ENCODE measurements around the gene SLC6A18.

SLC6A18 gene

DNA sequence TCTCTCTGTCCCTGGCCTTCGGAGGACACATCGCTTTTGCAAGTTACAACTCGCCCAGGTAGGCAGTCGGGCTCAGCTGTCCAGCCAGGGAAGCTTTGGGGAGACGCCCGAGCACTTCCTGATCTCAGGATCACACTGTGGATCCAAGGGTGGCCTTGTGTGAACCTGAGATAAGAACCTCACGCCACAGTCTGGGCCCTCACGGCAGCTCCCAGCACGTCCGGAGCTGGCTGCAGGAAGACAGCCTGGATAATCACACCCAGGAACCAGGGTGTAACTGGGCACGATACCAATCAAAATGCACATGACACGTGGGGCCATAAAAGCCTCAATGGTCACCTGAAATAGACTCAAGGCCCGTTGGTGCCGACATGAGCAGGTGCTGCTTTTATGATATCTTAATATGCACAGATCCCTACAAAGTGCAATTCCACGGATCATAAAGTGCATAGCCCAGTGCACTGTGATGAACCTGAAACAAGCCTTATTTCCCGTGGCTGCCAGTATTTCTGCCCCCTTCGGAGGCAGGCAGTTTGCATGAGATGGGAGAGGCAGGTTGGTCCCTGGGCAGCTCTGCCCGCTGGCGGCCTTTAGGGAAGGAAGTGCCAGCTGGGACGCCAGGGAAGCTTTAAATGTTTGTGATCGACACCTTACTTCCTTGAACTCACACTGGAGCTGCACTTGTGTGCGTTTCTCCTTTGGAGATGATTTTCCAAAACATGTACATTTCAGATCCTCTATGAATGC is 14.5 kb downstream of the SLC6A18 start:
- DNase-seq: peak; percentile 64

DNA sequence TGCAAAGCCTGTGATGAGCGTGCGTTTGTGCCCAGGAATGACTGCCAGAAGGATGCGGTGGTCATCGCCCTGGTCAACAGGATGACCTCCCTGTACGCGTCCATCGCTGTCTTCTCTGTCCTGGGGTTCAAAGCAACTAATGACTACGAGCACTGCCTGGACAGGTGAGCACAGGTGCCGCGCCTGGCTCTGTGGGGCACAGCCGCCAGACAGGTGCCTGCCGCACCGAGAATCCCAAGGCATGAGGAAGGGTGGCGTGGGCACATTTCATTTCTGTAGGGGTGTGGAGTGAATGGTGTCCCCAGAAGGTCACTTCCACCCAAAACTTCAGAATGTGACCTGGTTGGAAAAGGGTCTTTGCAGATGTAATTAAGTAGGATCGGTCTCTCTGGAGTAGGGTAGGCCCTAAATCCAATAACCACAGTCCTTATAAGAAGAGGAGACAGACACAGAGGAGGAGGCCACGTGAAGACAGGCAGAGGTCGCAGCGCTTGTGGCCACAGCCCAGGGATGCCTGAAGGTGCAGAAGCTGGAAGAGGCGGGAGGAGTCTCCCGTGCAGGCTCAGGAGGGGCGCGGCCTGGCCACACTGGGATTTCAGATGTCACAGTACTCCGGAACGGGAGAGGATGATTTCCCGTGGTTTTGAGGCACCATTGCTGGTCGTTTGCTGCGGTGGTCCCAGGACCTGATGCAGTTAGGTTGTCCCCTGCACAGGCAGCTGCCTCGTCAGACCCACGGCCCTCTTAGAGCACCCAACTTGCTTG is 15.5 kb downstream of the SLC6A18 start:
- DNase-seq: no peak

DNA sequence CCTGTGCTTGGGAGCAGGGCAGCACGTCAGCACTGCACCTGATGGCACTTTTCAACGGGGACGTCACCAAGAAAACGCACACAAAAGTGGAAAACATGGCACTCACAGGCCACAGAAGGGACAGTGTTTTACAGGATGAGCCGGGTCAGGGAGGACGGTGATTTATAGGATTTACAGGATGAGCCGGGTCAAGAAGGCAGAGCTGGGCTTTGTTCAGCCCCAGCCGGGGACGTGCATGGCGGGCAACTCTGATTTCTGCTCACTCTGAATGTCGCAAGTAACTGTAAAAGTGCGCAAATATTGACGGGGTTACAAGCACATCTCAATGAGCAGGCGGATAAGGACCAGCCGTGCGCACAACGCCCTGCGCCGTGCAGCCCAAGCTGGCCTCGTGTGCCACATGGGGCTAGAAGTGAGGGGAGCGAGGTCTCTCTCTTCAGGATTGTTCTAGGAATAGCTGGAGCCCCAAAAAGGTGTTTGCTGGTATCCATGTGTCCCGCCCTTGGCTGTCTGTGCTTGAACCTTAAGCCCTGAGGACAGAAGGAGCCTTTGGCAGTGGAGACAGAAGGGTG is 16.4 kb downstream of the SLC6A18 start:
- DNase-seq: no peak

DNA sequence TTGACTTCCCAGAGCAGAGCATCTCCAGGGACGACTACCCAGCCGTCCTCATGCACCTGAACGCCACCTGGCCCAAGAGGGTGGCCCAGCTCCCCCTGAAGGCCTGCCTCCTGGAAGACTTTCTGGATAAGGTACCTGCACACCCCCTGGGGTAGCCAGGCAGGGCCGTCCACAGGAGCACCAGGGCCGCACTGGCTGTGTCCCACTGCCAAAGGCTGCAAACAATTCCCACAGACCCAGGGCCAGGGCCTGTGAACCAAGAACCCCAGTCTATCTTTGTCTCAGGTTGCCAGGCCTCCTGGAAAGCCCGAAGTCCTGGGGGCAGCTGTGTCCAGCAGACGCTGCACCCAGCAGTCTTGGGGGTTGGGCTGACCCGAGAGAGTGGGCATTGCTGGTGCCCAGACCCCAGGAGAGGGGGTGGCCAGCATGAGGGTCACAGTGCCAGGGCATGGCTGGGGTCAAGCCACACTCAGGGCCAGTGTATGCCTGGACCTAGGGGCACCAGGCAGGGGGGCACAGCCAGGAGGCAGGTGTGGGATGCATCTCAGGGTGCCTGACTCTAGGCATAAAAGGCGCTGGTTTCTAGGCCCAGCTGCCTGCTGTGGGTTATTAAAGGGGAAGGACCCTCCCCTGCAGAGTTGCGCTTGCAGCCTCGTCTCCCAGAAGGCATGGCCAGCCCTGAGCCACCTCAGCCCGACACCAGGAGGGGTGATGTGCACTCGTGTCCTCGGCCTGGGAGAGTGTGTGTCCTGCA is 17.7 kb downstream of the SLC6A18 start:
- no peak for DNase-seq

DNA sequence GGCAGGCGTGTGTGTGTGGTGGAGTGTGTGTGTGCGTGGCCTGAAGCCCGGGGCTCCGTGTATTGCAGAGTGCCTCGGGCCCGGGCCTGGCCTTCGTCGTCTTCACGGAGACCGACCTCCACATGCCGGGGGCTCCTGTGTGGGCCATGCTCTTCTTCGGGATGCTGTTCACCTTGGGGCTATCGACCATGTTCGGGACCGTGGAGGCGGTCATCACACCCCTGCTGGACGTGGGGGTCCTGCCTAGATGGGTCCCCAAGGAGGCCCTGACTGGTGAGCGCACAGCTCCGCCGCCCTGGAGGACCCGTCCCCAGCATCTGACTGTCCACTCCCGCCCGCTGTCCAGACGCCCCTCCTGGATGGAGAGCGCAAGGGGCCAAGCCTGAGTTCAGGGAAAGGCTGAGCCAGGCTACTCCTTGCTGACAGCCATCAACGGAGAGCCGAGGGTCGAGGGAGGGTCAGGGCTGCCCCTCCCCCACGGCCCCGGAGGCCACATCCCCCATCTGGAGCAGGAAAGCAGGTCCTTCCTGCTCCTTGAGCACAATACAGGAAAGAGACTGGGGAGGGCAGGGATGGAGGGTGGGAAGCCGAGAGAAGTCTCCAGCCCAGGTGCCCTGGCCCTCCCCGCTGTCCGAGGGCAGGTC is 18.4 kb downstream of the SLC6A18 start:
- DNase-seq: no peak

DNA sequence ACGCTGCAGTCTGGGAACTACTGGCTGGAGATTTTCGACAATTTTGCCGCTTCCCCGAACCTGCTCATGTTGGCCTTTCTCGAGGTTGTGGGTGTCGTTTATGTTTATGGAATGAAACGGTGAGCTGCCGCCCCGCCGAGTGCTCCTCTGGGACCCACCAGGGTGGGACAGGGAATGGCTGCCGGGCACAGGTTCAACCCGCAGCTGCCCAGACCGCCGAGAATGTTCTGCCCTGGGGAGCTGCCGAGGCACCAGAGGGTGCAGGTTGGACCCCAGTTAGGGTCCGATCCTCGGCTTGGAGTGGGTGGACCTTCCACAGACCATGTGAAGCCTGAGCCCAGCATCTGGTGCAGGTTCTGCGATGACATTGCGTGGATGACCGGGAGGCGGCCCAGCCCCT is 19.1 kb downstream of the SLC6A18 start:
- no peak for DNase-seq

DNA sequence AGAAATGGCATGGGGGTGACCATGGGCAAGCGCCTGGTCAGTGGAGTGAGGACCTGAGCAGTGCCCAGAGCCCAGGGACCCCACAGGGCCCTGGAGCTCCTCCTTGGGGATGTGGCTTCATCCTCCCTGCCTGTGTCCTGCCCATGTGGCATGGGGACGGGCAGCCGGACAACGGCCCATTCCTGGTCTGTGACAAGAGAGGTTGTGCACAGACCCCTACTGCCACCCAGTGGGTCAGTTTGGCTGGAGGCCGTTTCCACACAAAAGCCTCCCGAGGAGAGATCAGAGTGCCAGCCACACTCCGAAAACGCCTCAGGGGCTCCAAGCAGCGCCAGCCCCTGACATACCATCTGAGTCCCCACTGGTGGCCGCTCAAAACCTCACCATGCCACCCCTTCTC is 19.8 kb downstream of the SLC6A18 start:
- no peak for DNase-seq

DNA sequence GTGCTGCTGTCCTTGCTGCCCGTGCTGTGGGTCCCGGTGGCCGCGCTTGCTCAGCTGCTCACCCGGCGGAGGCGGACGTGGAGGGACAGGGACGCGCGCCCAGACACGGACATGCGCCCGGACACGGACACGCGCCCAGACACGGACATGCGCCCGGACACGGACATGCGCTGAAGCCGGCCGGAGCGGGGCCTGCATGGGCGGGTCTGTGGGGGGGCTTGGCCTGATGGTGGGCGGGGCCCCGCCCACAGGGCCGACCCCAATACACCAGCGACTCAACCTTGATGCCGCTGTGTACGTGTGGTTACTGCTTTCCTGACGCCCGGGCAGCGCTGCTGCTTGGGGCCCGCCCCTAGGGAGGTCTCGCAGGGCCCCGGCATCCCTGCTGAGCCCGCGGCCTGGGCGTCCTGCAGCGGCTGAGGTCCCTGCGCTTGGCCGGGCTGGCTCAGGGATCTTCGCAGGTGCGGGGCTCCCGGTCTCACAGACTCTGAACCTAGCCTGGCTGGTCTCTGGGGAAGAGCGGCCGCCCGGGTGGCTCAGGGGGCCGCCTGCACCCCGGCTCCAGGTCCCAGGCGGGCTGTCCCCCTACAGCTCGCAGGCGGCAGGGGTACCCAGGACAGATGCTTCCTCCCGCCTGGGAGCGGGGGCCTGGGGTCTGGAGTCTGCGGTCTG is 20.9 kb downstream of the SLC6A18 start:
- no peak for DNase-seq

DNA sequence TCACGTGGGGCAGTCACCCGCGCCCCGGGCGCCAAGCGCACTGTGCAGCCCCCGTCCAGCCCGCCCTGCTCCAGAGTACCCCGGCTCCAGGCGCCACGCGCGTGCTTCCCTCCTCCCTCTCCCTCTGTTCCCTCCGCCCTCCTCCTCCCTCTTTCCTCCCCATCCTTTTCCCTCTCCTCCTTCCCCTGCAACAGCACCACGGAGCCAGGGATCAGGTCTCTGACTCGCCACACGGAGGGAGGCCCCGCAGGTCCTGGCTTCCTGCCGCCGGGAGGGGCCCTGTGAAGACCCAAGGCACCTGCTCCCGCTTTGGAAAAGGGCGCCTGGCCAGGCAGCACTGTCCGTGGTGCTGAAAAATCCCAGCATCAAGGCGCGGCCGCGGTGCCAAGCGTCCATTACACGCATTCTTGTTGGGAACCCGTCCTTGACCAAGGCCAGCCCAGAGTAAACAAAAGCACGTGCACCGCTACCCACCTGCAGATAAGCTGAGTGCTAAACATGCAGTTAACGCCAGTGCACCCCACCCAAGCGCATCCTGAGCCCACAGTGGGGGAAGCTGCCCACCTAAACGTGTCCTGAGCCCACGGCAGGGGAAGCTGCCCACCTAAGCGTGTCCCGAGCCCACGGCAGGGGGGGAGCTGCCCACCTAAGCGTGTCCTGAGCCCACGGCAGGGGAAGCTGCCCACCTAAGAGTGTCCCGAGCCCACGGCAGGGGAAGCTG is 21.7 kb downstream of the SLC6A18 start:
- DNase-seq: no peak

DNA sequence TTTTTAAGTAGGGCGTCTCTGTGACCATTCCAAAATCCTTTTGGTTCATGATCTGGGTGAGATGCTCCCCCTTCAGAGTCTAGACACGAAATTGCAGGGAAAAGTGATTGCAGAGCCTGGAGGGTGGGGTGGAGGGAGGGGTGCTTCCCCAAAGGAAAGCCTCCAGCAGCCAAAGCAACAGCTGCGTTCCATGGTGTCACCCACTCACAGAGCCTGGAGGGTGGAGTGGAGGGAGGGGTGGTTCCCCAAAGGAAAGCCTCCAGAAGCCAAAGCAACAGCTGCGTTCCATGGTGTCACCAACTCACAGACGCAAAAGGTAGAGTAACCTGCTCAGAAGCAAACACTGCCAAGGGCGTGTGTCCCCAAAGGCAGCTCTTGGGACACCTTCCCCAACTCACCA is 22.6 kb downstream of the SLC6A18 start:
- no peak for DNase-seq

DNA sequence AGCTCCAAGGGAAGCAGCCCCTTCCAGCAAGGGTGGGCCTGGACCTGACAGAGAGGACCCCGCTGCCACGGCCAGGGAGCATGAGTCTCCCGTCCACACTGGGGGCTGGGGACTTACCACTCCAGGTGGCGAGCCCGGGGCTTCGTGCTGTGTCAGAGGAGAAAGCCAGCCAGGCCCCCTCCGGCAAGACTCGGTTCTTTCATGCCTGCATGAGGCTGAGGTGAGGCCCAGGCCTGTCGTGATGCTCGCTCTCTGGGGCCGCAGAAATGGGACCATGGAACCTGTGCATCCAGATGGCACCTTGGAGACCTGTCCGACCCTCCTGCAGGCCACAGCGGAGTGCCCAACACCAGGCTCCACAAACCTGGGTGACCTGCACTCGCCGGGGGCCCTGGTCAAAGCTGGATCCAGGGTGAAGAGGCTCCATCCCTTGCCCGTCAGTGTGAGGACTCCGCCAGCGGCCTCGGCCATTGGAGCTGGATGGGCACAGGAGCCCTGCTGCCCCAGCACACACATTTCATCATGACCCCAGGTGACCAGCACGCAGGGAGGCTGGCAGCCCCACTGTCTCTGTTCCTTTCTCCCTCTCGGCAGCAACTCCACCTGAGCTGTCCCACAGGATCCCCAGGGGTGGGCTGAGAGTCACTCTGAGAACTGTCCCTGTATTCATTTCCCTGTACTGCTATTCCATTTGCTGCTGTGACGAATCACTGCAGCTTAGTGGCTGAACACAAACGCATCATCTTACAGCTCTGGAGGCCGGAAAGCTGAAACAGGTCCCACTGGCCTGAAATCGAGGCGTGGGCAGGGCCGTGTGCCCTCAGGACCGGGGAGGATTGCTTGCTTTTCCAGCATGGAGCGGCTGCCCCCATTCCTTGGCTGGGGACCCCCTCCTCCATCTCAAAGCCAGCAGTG is 24.4 kb downstream of the SLC6A18 start:
- no peak for DNase-seq

DNA sequence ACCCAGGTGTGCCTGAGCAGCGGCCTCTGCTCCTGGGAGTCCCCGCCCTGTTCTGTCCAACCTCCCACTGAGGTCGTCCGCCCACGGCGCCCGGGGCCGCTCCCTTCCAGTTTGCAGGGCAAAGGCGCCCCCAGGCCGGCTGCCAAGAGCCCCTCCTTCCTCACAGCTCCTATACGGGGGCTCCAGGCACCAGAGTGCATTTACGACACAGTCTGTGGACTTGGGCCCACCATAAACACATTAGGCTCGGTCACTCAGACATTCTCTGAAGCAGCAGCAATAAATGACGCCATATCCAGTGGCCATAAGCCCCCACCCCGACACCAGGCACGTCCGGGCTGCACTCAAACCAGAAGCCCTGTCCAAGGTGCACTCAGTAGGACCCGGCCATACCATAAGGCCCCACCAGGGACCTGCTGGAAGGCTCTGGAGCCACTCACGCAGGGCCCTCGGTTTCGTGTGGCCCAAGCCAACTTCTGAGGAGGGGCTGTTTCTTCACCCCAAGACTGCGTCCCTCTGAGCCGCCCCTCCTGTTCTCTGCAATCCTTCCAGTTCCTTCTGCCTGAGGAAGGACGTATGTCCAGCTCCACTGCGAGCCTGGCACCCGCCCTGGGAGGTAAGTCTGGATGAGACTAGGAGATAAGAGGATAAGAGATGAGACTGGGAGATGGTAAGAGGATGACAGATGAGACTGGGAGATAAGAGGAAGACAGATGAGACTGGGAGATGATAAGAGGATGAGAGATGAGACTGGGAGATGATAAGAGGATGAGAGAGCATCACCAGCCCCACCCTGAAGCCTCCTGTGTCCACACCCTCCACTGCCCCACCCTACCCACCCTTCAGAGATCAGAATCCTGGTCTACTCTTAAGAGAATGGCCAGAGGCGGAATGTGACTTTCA is 26.7 kb downstream of the SLC6A18 start:
- no peak for DNase-seq

DNA sequence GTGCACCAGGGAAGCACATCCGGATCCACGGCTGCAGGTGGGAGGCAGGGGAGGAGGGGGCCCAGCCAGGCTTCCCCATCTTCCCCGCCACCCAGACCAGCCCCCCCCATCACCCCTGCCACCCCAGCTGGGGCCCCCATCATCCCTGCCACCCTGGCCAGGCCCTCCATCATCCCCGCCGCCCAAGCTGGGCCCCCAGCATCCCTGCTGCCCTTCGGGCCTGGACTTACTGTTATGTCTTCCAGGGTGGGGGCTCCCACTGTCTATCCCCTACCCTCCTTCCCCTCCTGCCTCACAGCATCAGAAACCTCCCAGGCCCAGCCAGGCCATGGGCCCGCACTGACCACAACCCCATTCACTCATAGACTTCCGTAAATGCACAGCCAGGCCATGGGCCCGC is 27.5 kb downstream of the SLC6A18 start:
- DNase-seq: no peak

DNA sequence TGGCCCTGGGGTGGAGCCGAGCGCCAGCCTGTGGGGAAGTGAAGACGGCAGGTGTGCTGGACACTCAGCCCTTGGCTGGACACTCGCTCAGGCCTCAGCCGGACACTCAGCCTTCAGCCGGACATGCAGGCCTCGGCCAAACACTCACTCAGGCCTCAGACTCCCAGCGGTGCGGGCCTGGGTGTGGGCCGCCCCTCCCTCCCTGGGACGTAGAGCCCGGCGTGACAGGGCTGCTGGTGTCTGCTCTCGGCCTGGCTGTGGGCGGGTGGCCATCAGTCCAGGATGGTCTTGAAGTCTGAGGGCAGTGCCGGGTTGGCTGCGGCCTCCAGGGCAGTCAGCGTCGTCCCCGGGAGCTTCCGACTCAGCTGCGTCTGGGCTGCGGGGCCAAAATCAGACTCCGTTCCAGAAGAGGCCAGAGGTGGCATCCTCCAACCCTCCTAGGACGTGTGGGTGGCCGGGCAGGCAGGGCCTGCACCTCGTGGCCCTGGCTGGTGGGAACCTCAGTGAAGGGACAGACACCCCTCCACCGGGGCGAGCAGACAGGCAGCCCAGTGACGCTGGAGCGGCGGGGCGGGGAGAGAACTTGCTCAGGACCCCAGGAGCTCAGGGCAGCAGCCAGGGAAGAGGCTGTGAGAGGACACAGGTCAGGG is 28.4 kb downstream of the SLC6A18 start:
- no peak for DNase-seq

DNA sequence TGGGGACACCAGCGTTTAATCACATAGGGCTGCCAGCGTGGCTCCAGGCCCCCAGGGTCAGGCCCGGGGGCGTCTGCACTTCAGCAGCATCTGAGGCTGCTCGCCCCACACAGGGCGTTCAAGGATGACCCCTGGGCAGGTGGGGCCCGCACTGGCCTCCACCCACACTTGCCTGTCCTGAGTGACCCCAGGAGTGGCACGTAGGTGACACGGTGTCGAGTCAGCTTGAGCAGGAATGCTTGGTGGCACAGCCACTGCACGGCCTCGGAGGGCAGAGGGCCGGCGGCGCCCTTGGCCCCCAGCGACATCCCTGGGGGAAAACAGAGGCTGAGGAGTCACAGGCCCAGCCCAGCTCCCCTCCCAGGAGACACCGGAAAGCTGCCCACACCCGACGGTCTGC is 29.0 kb downstream of the SLC6A18 start:
- DNase-seq: no peak

DNA sequence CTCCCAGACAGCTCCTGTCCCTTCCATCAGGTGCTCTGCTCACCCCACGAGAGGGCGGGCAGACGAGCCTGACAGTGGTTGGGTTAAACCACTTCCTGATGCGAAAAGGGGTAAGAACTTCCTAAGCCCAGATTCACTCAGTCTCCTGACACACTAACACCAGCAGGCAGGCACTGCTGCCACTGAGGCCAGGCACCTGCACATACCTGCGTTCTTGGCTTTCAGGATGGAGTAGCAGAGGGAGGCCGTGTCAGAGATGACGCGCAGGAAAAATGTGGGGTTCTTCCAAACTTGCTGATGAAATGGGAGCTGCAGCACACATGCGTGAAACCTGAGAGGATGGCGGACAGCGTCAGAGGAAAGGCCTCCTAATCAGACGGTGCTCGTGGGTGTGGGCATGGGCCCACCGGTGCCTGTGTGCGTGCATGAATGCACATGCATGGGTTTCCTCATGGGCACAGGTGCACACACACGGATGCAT is 29.9 kb downstream of the SLC6A18 start:
- no peak for DNase-seq

DNA sequence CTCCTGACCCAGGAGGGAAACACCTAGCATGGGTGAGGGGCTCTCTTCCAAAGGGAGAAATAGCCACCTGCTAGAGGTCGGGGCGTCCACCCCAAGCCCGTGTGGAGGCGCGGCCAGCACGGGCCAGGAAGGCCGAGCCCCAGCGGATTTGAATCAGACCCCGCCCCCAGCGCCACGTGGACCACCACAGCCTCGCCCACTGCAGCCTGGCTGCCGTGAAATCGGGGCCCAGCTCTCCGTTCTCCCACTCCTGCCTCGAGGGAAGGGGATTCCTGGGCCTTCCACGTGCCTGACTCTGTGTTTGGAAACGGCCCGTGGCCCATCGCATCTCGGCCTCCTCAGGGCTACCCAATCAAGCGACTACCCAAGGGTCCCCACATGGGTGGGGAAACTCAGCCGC is 31.6 kb downstream of the SLC6A18 start:
- DNase-seq: no peak

DNA sequence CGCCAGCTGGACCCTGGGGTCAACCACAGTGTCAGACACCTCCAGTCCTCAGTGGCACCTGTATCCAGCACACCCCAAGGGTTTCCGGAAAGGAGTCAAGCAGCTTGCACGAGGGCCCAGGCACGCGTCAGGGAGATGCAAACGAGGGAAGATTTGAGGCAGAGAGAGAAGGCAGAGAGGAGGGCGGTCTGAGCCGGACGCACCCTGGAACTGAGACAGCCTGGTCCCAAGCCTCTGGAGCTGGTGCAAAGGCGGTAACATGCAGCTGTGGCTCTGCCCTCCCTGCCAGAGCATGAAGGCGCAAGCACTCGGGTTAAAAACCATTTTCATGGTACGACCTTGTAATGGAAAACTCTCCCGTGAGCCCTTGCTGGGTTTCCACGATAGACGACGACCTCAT is 32.2 kb downstream of the SLC6A18 start:
- DNase-seq: no peak

DNA sequence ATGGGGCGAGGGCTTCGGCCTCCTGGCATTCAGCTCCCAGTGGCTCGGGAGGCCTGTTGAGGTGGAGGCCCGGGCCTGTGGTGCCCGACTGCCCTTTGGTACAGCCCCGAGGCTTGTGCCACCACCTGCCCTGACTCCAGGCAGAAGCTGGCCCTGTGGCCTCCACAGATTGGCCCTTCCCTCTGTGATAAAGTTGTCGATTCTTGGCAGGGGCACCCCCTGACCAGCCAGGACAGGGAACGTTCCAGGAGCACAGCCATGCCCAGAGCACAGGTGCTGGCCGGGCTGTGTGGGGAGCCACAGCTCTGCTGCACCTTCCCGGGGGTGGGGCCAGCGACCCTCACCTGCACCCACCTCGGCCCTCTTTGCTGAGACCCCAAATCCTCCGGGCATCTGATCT is 32.7 kb downstream of the SLC6A18 start:
- DNase-seq: no peak

All from NCI-H526 treated with DMSO at 0.1 percent for 48 hours (cell line).